GM12801 (cell line): ENCODE data around the gene GPR35.

ENCODE experiments used
- TF ChIP-seq, protein P1 (sequence below): IDR thresholded peaks from one replicate; pipeline ENCODE4 v1.5.1; 2011; ENCODE audit warnings: control low read depth; ENCODE audit not compliant: insufficient read length; ENCODE audit errors: extremely low read depth

GPR35 gene

GRCh38 chr2:240670950-240671349 lies 45.7 kb downstream of the GPR35 start:
- TF ChIP-seq, protein P1, sequence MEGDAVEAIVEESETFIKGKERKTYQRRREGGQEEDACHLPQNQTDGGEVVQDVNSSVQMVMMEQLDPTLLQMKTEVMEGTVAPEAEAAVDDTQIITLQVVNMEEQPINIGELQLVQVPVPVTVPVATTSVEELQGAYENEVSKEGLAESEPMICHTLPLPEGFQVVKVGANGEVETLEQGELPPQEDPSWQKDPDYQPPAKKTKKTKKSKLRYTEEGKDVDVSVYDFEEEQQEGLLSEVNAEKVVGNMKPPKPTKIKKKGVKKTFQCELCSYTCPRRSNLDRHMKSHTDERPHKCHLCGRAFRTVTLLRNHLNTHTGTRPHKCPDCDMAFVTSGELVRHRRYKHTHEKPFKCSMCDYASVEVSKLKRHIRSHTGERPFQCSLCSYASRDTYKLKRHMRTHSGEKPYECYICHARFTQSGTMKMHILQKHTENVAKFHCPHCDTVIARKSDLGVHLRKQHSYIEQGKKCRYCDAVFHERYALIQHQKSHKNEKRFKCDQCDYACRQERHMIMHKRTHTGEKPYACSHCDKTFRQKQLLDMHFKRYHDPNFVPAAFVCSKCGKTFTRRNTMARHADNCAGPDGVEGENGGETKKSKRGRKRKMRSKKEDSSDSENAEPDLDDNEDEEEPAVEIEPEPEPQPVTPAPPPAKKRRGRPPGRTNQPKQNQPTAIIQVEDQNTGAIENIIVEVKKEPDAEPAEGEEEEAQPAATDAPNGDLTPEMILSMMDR, result no peak

GRCh38 chr2:240672076-240672700 lies 46.9 kb downstream of the GPR35 start:
- TF ChIP-seq, protein P1, result no peak

DNA sequence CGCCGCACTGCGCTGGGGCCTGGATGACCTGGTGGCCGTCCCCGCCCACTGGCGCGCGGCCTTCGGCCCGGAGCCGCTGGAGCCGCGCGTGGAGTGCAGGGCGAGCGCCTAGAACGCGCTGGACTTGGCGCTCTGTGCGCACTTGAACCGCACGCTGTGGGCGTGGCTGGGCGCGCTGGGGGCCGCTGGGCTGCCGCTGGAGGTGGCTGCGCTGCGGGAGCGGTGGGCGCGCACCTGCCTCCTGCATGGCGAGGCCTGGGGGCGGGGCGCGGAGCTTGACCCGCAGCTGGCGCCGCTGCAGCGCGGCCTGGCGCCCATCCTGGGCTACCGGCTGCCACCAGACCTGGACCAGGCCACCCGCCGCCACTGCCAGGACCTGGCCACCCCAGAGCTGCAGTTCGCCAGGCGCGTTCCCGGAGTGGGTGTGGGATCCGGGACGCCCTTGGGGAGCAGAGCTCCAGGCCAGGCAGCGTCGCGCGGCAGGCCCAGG lies 47.5 kb downstream of the GPR35 start:
- TF ChIP-seq, protein P1, result no peak
